Neural cell (in vitro differentiated cells): ENCODE data around the gene SEC31A. TPM values are rescaled to one million over a fixed set of nuclear protein-coding genes. Genes with fewer than 3 reads are reported as not detected.

Experiments
- H2AFZ ChIP-seq: fragments of 200-600, 300-800 bp; sonication (generic), shearing (Covaris generic); 2 replicates; pipeline ENCODE4 v1.6.0; 2014; ENCODE audit warnings: low read depth, mild to moderate bottlenecking, antibody characterized with exemption, low read length, moderate library complexity
- H3F3A ChIP-seq: fragments of 200-600 bp; shearing (Covaris generic); 2 replicates; pipeline ENCODE4 v1.6.1; 2016; ENCODE audit warnings: mild to moderate bottlenecking, moderate library complexity, mixed read lengths, antibody characterized with exemption, low read length; ENCODE audit not compliant: insufficient read depth, poor library complexity, severe bottlenecking
- H3K27ac ChIP-seq: fragments of 200-600, 300-800 bp; sonication (generic), shearing (Covaris generic); 2 replicates; pipeline ENCODE4 v1.5.1; 2014; ENCODE audit warnings: mild to moderate bottlenecking, low read length, moderate library complexity
- H3K27me3 ChIP-seq: fragments of 300-800, 200-600 bp; sonication (generic), shearing (Covaris generic); 2 replicates; pipeline ENCODE4 v1.6.0; 2014; ENCODE audit warnings: mild to moderate bottlenecking, low read depth, low read length, moderate library complexity; ENCODE audit not compliant: insufficient read depth
- H3K36me3 ChIP-seq: fragments of 300-800, 200-600 bp; sonication (generic), shearing (Covaris generic); 2 replicates; pipeline ENCODE4 v1.5.1; 2014; ENCODE audit warnings: mild to moderate bottlenecking, antibody characterized with exemption, low read length, moderate library complexity; ENCODE audit not compliant: insufficient read depth
- H3K4me2 ChIP-seq: fragments of 300-800, 200-600 bp; sonication (generic), shearing (Covaris generic); 2 replicates; pipeline ENCODE4 v1.6.0; 2014; ENCODE audit warnings: mild to moderate bottlenecking, low read length
- H3K4me3 ChIP-seq: fragments of 300-800, 200-600 bp; sonication (generic), shearing (Covaris generic); 2 replicates; pipeline ENCODE4 v1.5.1; 2014; ENCODE audit warnings: mild to moderate bottlenecking, low read length, moderate library complexity
- H3K79me2 ChIP-seq: fragments of 200-600 bp; shearing (Covaris generic); replicated peaks from 2 replicates; pipeline ENCODE4 v1.6.0; 2014; ENCODE audit warnings: mild to moderate bottlenecking, low read length, moderate library complexity; ENCODE audit not compliant: insufficient read depth
- H3K9ac ChIP-seq: fragments of 300-800, 200-600 bp; sonication (generic), shearing (Covaris generic); 2 replicates; pipeline ENCODE4 v1.6.1; 2016; ENCODE audit warnings: mild to moderate bottlenecking, low read length, mixed read lengths
- H3K9me2 ChIP-seq: fragments of 200-600 bp; shearing (Covaris generic); 2 replicates; pipeline ENCODE4 v1.6.1; 2016; ENCODE audit warnings: mild to moderate bottlenecking, low read length, mixed read lengths; ENCODE audit not compliant: insufficient read depth
- H3K9me3 ChIP-seq: fragments of 200-600, 300-800 bp; sonication (generic), shearing (Covaris generic); 2 replicates; pipeline ENCODE4 v1.6.1; 2016; ENCODE audit warnings: mild to moderate bottlenecking, mixed run types, low read length, moderate library complexity, mixed read lengths
- H4K20me1 ChIP-seq: fragments of 200-600 bp; shearing (Covaris generic); 2 replicates; pipeline ENCODE4 v1.6.1; 2016; ENCODE audit warnings: mild to moderate bottlenecking, mixed run types; ENCODE audit not compliant: insufficient read depth
- EP300 ChIP-seq: fragments of 450-650 bp; conservative IDR thresholded peaks from 2 replicates; pipeline ENCODE4 v1.6.1; 2014; ENCODE audit warnings: antibody characterized with exemption, mild to moderate bottlenecking, moderate library complexity; ENCODE audit not compliant: poor library complexity, severe bottlenecking
- EZH2 ChIP-seq: fragments of 200-600, 300-800 bp; shearing (Covaris generic), sonication (generic); IDR thresholded peaks from 2 replicates; pipeline ENCODE4 v1.6.1; 2014; ENCODE audit warnings: antibody characterized with exemption, low read length, borderline replicate concordance, mild to moderate bottlenecking; ENCODE audit not compliant: insufficient read depth, poor library complexity, severe bottlenecking
- MXI1 ChIP-seq: fragments of 450-650 bp; conservative IDR thresholded peaks from 2 replicates; pipeline ENCODE4 v1.6.1; 2014; ENCODE audit warnings: antibody characterized with exemption, mild to moderate bottlenecking; ENCODE audit not compliant: poor library complexity, severe bottlenecking
- POLR2AphosphoS5 ChIP-seq: IDR thresholded peaks from 2 replicates; pipeline ENCODE4 v1.6.1; 2012
- RAD21 ChIP-seq: fragments of 450-650 bp; conservative IDR thresholded peaks from 2 replicates; pipeline ENCODE4 v1.6.1; 2014; ENCODE audit warnings: antibody characterized with exemption, mild to moderate bottlenecking, moderate library complexity
- REST ChIP-seq: IDR thresholded peaks from 2 replicates; pipeline ENCODE4 v1.6.1; 2012; ENCODE audit warnings: borderline replicate concordance
- SMC3 ChIP-seq: fragments of 450-650 bp; conservative IDR thresholded peaks from 2 replicates; pipeline ENCODE4 v1.6.1; 2014; ENCODE audit warnings: antibody characterized with exemption, mild to moderate bottlenecking, moderate library complexity; ENCODE audit not compliant: poor library complexity
- TAF1 ChIP-seq: IDR thresholded peaks from 2 replicates; pipeline ENCODE4 v1.6.1; 2012; ENCODE audit warnings: low read depth
- polyA plus RNA-seq: library from polyadenylated mRNA; depleted of rRNA; stranded (reverse); fragments of >200 nt; gene quantifications from 2 replicates; pipeline ENCODE4 v1.2.3, GENCODE V29; 2014
- TF ChIP-seq, protein P1 (sequence below): fragments of 450-650 bp; IDR thresholded peaks from 2 replicates; pipeline ENCODE4 v1.5.1; 2014; ENCODE audit warnings: antibody characterized with exemption, mild to moderate bottlenecking, moderate library complexity; ENCODE audit not compliant: poor library complexity, severe bottlenecking

SEC31A gene
- polyA plus RNA-seq, 1 donor from 2014 or later, result 139 TPM

DNA sequence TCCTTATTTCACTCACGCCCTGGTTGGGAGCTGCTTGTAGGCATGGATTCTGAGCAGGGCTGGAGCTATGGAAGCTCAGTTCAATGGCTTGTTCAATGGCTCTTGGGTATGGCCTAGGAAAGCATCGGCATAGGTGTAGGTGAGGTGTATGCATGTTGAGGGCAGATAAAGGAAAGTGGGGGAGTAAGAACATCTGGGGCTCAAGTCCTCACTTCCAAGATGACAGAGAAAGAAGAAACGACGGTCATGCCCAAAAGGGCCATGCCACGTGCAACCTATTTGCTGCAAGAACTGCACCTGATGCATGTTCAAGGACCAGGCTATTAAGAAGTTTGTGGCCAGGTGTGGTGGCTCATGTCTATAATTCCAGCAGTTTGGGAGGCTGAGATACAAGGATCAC is 115.7 kb downstream of the SEC31A start:
- Histone ChIP-seq H3K9me3 (no peaks in the 10 kb centered on the region), H3K36me3 (no peaks in the 10 kb centered on the region), H3K9me2 (no peaks in the 10 kb centered on the region), H3F3A (no peaks in the 10 kb centered on the region), H3K79me2 (peaks cover 3% of the 10 kb centered on the region), H2AFZ (no peak overlapping the region), H3K9ac (no peak overlapping the region), H3K4me2 (no peak overlapping the region), H3K27me3 (no peaks in the 10 kb centered on the region), H4K20me1 (no peaks in the 10 kb centered on the region), H3K4me3 (no peak overlapping the region), H3K27ac (no peak overlapping the region)
- TF ChIP-seq MXI1, result no peak
- TF ChIP-seq, protein P1, sequence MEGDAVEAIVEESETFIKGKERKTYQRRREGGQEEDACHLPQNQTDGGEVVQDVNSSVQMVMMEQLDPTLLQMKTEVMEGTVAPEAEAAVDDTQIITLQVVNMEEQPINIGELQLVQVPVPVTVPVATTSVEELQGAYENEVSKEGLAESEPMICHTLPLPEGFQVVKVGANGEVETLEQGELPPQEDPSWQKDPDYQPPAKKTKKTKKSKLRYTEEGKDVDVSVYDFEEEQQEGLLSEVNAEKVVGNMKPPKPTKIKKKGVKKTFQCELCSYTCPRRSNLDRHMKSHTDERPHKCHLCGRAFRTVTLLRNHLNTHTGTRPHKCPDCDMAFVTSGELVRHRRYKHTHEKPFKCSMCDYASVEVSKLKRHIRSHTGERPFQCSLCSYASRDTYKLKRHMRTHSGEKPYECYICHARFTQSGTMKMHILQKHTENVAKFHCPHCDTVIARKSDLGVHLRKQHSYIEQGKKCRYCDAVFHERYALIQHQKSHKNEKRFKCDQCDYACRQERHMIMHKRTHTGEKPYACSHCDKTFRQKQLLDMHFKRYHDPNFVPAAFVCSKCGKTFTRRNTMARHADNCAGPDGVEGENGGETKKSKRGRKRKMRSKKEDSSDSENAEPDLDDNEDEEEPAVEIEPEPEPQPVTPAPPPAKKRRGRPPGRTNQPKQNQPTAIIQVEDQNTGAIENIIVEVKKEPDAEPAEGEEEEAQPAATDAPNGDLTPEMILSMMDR, result no peak
- no peak for TF ChIP-seq TAF1
- TF ChIP-seq RAD21, result no peak
- no peak for TF ChIP-seq EP300
- TF ChIP-seq EZH2, result no peak
- no peak for TF ChIP-seq POLR2AphosphoS5
- TF ChIP-seq REST, result no peak
- no peak for TF ChIP-seq SMC3

DNA sequence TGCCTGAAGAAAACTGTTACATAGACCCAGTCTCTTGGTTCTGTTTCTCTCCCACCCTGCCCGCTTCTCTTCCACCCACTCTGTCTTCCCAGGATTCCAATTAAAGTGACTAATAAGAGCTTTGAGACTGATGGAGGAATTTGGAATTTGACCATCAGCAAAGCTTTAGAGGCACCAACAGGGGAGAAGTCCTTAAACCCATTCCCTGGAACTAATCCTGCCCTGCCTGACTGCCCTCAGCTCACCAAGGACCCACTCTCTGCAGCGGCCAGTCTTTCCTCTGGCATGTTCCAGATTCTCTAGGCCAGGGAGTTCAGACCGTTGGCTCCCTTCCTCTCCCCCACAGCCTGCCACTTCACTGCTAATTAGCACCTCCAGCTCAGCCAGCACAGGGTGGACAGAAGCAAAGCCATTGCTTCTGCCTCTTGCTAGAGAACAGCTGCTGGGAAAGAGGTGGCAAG is 116.2 kb downstream of the SEC31A start:
- H3K9me3 ChIP-seq, result no peaks in the 10 kb centered on the region
- H3K4me3 ChIP-seq, result no peak overlapping the region
- no peak overlapping the region for H3K27ac ChIP-seq
- no peak overlapping the region for H2AFZ ChIP-seq
- H3K4me2 ChIP-seq, result no peak overlapping the region
- H3K27me3 ChIP-seq, result no peaks in the 10 kb centered on the region
- H3F3A ChIP-seq, result no peaks in the 10 kb centered on the region
- H4K20me1 ChIP-seq, result no peaks in the 10 kb centered on the region
- no peaks in the 10 kb centered on the region for H3K9me2 ChIP-seq
- peaks cover 3% of the 10 kb centered on the region for H3K79me2 ChIP-seq
- no peak overlapping the region for H3K9ac ChIP-seq
- H3K36me3 ChIP-seq, result no peaks in the 10 kb centered on the region
- TF ChIP-seq, protein P1, result no peak
- TF ChIP-seq POLR2AphosphoS5, result no peak
- no peak for TF ChIP-seq TAF1
- no peak for TF ChIP-seq RAD21
- TF ChIP-seq MXI1, result no peak
- no peak for TF ChIP-seq EZH2
- no peak for TF ChIP-seq EP300
- TF ChIP-seq SMC3, result no peak
- TF ChIP-seq REST, result no peak
